ENCODE data around the gene SNAP47.

Gene SNAP47

DNA sequence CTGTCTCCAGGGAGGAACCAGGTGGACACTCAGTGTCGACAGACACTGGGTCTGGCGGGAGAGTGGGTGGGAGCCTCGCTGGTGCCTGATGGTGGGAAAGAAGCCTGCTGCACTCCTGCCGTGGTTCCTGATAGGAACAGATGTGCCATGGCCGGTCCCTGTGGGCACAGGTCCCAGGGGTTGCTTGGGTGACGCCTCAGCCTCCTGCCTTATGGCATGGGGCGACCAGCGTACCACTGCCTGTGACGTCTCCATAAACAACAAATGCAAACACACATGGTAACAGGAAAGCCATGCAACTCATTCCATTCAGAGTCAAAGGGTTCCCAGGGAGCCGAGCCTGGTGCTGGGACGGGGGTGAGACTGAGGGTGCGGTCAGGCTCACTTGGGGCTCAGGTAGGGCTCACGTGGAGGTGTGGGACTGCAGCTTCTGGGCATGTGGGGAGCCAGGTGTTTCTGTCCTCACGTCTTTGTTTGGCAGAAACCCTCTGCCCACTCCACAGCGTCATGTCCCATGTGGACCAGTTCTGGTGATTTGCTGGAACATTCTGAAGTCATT is 34.8 kb downstream of the SNAP47 start:
- DNase-seq = no peak

DNA sequence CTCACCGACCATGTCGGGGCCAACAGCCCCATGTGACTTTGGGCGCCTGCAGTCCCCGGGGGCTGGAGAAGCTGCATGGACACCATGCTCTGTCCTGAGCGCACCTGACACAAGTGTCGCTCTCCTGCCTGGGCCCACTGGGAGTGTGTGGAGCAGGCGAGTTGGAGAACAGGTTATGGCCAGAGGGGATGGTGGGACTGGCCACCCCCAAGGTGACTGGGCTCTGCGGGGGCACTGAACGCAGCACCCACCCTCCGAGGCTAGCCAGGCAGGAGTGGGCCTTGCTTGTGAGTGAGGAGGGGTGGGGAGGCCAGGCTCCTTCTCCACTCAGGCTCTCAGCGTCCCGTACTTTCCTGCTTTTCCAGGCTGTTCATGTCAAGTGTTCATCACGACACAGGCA is 35.6 kb downstream of the SNAP47 start:
- no peak for DNase-seq

DNA sequence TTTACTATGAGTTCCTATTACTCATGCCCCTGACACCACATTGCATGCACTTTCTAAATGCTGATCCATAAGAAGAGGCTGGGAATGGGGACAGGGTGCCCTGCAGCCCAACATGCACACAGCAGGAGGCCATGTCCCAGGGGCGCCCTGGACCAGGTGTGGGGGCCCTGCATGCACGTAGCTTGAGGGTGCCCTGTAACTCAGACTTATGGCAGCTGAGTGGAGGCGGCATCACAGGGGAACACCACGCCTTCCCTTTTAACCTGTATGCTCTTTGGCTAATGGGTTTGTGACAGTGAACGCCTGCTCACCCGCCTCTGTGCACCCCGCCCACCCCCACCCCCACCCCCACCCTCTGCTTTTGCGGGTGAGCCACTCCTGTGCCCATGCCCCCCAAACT is 36.1 kb downstream of the SNAP47 start:
- DNase-seq = no peak

DNA sequence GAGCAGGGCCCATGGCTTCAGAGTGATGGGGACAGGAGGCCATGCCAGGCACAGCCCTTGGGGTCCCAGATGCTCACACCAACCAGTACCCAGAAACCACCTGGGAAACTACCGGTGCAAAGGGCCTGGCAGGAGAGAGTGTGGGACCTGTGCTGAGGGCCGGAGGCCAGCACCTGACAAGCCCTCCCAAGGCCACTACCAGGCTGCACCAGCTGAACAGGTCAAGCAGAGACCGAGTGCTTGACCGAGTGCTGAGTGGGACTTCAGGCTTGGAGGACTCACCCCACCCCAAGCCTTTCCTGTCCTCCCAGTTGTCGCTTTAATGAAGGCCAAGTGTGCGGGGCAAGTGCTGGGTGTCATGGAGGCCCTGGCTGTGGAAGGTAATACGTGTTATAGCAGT is 36.5 kb downstream of the SNAP47 start:
- DNase-seq = no peak

DNA sequence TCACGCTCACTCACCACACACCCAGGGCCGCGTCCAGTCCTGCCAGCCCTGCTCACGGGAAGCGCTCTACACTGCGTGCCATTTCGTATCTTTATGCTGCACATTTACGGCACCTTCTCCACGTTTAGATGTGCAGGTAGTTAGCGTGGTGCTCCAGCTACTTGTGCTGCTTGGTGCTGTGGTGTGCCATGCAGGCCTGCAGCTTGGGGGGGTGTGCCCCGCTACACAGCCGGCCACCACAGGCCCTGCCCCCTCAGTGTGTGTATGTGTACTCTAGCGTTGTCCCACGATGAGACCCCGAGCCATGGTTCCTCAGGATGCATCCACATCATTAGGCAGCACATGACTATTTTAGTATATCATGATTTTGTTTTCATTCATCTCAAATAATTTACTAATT is 38.3 kb downstream of the SNAP47 start:
- no peak for DNase-seq

DNA sequence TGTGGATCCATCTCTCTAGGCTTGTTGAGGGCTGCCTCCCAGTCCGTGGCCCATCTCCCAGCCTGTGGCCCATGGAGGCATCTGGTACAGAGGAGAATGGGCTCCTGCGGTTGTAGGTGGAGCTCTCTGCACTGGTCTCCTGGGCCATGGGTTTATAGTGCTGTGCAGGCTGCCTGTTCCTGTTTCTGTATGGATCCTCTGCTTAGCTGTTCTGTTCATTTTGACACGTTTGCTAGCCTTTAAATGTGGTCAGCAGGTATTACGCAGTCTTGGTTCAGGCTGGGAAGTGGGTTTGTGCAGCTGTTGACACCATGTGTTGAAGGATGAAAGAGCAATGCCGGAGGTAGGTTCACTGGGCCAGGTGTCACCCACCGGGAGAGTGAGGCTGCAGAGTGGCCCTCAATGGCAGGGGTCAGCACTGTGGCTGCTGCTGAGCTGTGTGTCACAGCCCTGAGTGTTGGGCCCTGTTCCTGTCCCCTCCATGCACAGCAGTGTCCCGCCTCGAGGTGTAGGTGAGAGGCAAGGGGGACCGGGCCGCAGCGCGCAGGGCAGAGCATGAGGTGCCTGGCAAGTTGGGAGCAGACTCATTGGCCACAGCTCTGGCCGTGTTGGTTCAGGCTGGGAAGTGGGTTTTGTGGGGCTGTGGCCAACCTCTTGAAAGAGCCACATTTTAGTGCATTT is 39.0 kb downstream of the SNAP47 start:
- DNase-seq = no peak

DNA sequence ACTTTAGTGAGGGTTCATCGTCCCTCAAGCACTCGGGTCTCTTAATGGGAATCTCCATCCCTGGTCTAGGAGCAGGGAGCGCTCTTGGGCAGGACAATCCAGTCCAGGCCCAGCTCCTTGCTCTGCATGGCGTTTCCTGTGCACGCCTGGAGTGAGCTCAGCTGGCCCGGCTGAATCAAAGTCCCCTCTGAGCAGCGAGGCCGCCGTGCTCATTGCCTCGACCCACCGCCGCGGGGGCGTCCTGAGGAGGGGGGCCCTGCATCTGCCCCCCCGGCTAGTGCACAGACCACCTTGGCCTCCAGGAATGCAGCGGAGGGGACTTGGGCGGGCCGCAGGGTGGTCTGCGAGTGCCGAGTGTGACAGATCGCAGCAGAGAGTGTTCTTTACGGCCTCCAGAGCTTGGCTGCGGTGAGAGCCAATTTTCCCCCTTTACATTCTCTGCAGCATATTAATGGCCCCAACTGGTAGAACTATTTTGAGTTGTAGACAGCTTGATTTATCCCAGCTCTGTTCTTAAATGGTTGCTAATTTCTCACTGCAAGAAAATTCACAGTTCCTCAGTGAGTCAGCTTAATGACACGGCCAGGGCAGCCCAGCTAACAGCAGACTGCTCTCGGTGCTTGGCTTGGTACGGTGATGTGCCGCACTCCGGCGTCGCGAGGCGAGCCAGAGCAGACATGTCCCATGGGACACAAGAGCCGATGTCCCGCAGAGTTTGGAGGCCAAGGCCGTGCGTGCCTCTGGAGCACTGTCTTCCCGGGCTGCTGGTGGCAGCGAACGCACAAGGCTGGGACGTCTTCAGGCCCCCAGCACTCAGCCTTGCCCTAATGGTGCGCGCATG is 39.8 kb downstream of the SNAP47 start:
- DNase-seq = no peak

DNA sequence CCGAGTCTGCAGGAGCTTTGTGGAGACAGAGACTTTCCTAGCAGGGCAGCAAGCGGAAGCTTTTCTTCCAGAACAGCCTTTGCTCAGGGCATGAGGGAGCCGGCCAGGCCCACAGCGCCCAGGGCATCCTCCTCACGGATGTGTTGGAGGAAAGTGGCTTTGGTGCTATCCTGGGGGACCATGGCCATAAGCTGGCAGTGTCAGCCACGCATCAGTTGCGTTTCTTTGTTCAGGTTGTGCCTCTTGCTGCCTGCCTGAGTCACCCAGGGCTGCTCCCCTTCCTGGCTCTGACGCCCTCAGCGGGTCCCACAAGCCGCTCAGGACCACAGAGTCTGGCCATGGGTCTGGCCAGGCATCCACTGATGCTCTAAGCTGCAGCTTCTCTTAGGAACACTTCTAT is 40.6 kb downstream of the SNAP47 start:
- no peak for DNase-seq

DNA sequence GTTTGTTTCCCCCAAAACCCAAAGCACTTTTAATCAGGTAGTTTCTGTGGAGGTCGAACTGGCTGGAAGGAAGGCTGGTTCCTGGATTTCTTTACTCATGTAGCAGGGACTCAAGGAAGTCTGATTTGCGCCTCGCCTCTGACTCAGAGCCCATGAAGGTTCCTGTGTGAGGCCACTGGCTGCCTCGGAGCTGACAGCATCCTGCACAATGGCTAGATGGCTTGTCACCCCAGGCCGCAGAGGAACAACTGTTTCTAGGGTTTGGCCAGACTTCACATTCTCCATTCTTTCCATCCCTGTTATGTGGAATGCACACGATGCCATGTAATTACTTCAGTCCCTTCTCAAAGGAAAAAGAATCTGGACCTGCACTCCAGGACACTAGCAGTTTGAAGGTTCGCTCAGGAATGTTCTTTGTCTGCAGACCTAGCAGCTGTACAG is 41.1 kb downstream of the SNAP47 start:
- no peak for DNase-seq

DNA sequence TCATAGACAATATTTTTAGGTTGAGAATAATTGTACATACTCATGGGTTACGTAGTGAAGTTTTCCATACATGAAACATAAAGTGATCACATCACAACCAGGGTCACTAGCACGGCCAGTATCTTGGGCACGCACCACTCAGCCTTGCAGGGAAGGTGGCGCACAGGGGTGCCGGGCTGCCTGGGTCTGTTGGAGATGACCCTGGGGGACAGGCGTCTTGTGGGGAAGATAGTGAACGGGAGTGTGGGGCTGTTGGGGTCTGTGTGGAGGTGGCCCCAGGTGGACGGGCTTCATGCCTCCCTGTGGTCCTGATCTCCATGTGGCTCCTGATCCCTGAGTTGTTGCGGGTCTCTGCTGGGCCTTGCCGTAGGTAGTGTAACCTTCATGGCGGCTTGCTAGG is 41.9 kb downstream of the SNAP47 start:
- no peak for DNase-seq

DNA sequence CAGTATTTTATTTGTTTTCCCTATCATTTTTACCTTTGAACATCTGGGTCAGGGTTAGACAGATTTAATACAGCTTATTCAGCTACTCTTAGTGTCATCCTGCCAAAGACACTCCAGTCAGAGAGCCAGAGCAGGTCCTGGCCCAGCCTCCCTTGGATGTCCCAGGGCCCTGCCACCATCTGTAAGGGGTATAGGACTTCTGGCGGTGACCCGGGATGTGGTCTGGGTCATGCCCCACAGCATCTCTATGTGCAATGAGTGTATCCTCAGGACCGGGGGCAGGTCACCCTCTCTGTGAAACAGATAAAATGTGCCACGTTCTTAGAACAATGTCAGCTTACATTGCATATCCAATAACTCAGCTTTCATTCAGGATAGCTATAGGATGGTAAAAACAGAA is 42.4 kb downstream of the SNAP47 start:
- no peak for DNase-seq

DNA sequence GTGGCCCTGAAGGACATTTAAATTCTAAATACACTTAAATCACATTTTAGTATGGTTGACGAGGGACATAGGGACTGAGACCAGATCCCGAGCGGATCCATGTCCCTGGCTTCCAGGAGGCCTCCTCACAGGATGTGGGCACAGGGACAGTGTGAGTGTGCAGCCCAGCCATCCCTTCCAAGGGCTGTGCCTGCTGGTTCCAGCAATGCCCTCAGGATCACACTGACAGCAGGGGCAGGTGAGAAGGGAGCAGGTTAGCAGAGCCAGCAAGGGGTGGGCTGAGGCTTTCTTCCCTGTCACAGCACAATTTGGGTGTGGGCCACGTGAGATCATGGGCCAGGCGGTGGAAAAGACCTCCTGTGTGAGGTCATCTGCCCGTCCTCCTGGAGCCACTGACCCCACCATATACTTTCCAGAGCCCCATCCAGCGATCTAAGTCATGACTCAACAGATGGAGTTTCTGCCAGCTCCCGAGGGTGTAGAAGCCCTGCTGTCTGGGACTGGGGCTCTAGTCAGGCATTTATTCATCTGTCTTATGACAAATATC is 43.2 kb downstream of the SNAP47 start:
- no peak for DNase-seq

DNA sequence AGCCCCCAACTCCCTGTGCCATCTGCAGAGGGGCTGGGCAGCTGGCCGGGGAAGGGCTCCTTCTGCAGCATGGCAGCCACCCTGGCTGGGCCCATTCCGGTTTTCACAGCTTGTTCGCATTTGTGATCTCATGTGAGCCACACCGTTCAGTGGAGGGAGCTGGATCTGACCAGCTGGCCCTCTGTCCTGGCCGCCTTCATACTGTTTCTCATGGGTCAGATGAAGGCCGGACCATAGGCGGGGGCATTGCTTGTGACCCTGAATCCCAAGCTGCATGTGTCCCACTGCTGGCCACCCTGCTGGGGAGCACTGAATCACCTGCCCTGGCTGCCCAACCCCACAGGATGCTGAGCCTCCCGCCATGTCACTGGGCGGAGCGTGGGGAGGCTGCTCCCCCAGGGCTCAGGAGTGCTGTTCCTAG is 43.8 kb downstream of the SNAP47 start:
- DNase-seq = no peak

DNA sequence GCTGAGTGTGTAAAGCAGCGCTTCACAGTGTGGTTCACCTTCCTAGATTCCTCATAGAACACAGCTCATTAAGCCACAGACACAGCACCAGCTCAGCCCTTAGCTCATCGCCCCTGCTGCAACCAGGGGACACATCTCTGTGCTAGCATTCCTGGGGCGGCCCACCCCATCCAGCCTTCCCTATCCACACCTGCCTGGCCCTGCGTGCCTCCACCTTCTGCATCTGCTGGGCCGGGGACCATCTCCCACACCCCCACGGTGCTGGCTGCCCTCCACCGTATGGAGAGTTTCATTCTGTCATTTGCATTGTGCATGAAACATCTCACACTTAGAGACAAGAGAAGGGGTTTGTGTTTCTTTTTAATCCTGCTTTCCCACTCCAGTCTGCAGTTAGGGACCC is 44.5 kb downstream of the SNAP47 start:
- DNase-seq = no peak

DNA sequence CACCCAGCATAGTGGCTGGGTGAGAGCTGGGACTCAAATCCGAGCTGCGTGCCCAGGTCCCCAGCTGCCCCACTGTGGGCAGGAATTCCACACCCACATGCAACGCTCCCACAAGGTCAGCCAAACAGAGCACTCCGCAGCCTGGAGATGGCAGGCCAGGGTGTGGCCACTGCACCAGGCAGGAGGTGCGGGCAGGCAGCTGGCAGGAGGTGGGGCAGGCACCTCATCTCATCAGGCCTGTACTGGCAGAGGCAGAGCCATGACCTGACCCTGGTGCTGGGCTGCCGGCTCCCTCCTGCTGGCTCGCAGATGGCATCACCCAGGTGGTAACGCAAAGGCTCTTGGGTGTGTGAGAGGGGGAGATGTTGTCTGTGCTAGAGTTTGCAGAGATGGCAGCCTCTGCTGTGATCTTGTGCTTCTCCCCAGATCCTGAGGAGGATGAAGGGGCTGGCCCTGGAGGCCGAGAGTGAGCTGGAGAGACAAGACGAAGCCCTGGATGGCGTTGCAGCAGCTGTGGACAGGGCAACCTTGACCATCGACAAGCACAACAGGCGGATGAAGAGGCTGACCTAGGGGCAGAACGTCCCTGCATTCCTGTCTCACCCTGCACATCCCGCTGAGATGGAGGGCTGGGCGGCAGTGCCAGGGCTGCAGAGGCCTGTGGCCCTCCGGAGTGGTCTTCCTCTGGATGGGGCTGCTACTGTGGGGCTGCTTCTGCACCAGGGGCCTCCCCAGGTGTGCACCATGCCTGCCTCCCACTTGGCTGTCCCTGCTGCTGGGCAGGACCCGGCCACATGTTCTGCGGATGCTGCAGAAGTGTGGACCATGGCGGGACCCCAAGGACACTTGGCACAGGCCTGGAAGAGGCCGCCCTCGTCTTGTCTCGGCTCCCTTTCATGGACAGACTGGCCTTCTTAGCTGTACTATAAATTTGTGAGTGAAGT is 45.1 kb downstream of the SNAP47 start:
- peak; percentile 8 for DNase-seq

DNA sequence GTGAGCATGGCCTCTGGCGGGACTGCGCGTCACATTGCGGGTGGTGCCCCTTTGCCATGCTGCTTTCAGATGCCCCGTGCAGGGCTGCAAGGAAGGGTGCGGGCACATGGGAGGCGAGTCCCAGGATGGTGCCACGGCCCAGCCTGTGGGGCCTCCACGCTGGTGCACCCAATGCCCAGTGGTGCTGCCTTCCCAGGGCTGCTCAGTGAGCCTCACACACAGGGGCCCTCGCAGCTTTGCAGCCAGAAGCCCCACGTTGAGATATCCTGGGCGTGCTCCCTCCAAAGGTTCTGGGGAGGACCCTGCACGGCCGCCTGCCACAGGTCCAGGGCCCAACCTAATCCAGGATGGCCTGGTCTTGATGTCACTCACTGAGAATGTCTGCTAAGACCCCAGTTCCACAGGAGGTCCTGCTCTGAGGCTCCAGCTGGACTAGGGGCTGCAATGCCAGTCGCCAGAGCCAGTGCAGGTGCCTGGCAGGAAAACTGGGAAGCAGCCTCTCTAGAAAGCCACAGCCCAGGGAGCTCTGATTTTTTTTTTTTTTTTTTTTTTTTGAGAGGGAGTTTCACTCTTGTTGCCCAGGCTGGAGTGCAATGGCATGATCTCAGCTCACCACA is 46.2 kb downstream of the SNAP47 start:
- DNase-seq = no peak

DNA sequence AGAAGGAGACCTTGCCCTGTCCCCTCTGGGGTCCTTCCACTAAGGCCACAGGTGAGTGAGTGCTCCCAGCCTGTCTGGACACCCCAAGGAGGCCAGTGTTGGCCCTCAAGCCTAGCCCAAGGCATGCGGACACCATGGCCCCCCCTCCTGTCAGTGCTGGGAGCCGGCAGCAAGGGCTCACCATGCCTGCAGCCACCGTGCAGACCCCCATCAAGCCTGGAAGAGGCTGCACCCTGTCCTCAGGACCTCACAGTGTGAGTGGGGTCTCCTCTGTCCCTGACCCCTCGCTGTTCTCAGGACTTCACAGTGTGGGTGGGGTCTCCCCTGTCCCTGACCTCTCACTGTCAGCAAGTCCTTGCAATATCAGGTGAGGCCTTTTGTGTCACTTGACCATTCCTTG is 47.0 kb downstream of the SNAP47 start:
- DNase-seq = no peak

DNA sequence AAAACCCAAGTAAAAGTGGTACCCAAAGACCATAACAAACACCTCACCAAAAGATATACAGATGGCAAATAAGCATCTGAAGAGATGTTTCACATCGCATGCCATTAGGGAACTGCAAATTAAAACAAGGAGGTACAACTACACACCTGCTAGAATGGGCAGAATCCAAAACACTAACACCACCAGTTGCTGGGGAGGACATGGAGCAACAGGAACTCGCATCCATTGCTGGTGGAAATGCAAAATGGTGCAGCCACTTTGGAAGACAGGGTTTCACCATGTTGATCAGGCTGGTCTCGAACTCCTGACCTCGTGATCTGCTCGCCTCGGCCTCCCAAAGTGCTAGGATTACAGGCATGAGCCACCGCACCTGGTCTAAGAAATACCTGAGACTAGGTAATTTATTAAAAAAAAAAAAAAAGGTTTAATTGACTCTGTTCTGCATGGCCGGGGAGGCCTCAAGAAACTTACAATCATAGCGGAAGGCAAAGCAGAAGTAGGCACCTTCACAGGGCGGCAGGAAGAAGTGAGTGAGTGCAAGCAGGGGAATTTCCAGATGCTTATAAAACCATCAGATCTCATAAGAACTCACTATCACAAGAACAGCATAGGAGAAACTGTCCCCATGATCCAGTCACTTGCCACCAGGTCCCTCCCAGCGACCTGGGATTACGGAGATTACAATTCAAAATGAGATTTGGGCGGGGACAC is 50.0 kb downstream of the SNAP47 start:
- DNase-seq = no peak

DNA sequence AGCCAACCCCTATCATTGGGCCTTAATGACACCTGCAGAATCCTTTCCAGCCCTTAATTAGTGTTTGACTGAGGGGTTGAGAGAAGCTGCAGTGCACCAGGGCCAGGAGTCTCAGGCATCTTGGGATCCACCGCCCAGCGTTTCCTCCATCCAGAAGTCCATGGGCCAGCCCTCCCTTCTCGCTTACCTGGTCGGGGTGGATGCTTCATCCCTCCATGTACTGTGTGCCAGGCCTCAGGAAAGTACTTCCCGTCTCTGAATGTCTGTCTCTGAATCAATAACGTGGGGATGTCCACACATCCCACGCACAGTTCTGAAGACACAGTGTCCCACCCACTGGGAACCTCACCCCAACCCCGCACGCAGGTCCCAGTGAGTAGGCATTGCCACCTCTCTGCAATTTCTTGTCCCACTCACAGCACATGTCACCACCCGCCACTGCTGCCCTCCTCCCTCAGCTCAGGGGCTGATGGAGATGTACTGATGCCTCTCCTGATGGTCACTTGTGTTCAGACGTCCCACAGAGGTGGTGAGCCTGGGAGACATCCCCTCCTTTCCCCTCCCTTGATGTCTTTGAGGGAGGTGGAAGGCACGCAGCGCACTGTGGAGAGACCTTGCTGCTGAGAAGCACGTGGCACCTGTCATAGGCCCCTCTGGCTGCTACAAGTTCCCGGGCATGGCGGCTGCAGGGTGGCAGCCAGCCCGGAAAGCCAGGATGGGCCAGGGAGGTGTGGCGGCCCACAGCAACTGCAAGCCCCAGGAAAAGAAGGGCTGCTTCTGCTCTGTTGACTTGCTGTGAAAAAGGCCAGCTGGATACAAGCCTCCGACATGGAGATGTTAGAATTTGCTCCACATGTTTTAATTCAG is 50.8 kb downstream of the SNAP47 start:
- peak; percentile 3 for DNase-seq

DNA sequence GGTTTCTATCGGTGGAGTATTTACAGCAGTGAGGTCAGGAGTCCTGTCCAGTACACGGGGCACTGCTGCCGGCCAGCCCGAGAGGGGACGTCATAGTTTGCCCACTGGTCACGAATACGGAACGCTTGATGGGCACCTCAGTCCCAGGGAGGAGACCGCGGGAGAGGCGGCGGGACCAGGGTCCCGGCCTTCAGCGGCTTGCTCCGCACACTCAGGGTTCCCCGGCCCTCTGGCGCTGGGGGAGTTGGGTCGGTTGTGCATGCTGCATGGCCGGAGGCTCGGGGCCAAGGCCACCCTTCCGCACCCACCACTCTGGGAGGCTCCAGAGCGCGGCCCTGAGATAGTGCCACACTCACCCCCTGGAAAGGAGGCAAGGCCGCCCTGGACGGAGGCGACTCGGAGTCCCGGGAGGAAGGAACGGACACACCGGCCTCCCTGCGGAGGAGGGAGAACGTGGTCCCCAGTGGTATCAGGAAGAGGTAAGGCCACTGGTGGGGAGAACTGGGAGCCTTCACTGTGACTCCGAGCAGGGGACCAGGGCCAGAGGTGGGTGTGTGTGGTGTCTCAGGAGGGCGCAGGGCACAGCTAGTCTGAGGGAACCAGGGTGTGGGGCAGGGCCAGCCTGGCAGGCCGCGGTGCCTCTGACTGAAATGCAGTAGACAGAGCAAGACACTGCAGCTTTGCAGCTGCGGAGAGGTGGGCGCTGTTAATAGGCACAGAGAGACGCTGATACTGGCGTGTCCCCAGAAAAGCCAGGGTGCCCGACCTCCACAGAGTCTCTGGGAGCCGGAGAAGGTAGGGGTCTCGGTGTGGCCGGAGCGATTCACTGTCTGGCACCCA is 51.7 kb downstream of the SNAP47 start:
- DNase-seq = peak; percentile 17

Measured in 8988T (cell line).